ENCODE data around the gene POMGNT2.
A peak's percentile ranks its signal among the peaks of the same experiment; 100 is the strongest.
"Not testable (repeated sequence)": the region's sequence is repeated elsewhere in the genome, so short reads cannot be mapped to it uniquely, and the experiment has no call there.

Gene POMGNT2

DNA sequence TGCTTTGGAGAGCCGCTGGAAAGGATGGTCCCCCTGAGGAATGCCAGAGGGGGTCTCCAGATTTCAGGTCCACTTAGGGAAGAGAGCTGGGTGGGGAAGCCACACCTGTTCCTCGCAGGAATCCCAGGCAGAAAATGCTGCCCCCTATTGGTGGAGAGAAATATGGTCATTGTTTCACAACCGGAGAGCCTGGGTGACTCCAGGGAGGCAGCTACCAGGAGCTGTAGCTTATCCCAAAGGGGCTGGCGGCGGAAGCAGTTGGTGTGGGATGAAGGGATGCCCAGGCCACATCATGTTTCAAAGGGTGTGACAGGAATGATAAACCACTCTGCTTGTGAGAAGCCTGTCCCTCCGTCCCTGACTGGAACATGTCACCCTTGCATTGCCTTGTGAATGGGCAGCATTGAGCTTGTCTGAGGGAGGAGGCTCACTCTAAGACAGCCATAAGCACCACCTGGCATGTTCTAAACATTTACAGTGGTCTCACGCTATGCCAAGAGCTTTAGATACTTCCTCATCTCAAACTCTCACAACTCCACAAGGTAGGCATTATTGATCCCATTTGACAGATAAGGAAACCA, 34.5 kb downstream of the POMGNT2 start:
- Histone ChIP-seq H3K4me3 (replicated peaks; ENCODE audit: insufficient read depth, low read length) (no peak overlapping the region), H3K27ac (replicated peaks) (no peak overlapping the region), H3K27me3 (ENCODE audit: insufficient read depth, poor library complexity, severe bottlenecking) (no peaks in the 10 kb centered on the region)
- TF ChIP-seq POLR2AphosphoS5 (IDR thresholded peaks at IDR 0.05; ENCODE audit: low read depth) (no peak), SPI1 (IDR thresholded peaks at IDR 0.05; ENCODE audit: borderline replicate concordance, low read depth) (no peak)
- TF ChIP-seq, protein P1, sequence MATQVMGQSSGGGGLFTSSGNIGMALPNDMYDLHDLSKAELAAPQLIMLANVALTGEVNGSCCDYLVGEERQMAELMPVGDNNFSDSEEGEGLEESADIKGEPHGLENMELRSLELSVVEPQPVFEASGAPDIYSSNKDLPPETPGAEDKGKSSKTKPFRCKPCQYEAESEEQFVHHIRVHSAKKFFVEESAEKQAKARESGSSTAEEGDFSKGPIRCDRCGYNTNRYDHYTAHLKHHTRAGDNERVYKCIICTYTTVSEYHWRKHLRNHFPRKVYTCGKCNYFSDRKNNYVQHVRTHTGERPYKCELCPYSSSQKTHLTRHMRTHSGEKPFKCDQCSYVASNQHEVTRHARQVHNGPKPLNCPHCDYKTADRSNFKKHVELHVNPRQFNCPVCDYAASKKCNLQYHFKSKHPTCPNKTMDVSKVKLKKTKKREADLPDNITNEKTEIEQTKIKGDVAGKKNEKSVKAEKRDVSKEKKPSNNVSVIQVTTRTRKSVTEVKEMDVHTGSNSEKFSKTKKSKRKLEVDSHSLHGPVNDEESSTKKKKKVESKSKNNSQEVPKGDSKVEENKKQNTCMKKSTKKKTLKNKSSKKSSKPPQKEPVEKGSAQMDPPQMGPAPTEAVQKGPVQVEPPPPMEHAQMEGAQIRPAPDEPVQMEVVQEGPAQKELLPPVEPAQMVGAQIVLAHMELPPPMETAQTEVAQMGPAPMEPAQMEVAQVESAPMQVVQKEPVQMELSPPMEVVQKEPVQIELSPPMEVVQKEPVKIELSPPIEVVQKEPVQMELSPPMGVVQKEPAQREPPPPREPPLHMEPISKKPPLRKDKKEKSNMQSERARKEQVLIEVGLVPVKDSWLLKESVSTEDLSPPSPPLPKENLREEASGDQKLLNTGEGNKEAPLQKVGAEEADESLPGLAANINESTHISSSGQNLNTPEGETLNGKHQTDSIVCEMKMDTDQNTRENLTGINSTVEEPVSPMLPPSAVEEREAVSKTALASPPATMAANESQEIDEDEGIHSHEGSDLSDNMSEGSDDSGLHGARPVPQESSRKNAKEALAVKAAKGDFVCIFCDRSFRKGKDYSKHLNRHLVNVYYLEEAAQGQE (IDR thresholded peaks at IDR 0.05; ENCODE audit: insufficient replicate concordance, low read depth), result no peak
- TF ChIP-seq, protein P2, sequence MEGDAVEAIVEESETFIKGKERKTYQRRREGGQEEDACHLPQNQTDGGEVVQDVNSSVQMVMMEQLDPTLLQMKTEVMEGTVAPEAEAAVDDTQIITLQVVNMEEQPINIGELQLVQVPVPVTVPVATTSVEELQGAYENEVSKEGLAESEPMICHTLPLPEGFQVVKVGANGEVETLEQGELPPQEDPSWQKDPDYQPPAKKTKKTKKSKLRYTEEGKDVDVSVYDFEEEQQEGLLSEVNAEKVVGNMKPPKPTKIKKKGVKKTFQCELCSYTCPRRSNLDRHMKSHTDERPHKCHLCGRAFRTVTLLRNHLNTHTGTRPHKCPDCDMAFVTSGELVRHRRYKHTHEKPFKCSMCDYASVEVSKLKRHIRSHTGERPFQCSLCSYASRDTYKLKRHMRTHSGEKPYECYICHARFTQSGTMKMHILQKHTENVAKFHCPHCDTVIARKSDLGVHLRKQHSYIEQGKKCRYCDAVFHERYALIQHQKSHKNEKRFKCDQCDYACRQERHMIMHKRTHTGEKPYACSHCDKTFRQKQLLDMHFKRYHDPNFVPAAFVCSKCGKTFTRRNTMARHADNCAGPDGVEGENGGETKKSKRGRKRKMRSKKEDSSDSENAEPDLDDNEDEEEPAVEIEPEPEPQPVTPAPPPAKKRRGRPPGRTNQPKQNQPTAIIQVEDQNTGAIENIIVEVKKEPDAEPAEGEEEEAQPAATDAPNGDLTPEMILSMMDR (IDR thresholded peaks at IDR 0.05; ENCODE audit: insufficient read depth, low read length), result peak; percentile 25
- peak in 1 of 2 experiments; percentile 19 for DNase-seq (ENCODE audit: low read depth in 1 of 2, low spot score in 1 of 2)

DNA sequence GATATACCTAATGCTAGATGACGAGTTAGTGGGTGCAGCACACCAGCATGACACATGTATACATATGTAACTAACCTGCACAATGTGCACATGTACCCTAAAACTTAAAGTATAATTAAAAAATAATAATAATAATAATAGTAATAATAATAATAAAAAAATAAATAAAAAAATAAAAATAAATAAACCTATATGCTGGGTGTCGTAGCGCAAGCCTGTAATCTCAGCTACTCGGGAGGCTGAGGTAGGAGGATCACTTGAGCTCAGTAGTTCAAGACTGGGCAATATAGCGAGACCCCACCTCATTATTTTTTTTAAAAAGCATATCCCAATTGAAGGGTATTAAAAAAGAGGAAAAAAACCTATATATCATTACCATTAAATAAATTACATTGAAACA, 35.2 kb downstream of the POMGNT2 start:
- not testable (repeated sequence) for H3K27ac ChIP-seq (replicated peaks); H3K4me3 ChIP-seq (replicated peaks; ENCODE audit: insufficient read depth, low read length); H3K27me3 ChIP-seq (ENCODE audit: insufficient read depth, poor library complexity, severe bottlenecking); DNase-seq (ENCODE audit: low read depth in 1 of 2, low spot score in 1 of 2)

DNA sequence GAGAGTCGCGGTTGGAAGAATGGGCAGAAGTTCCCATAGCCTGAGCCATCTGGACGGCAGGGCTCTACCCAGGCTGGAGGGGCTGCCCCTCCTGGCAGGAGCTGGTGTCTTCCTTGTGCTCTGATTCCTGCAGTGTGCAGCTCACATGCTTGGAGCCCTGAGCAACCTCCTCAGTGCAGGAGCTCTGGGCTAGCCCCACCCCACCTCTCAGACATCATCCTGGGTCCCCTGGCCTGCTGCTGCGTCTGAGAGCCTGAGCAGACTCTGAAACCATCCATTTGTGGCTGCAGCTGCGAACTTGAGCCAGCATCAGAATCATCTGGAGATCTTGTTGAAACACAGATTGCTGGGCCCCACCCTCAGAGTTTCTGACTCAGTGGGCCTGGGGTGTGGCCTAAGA, 42.8 kb downstream of the POMGNT2 start:
- TF ChIP-seq GABPA (IDR thresholded peaks at IDR 0.05; ENCODE audit: low read depth), result no peak
- TF ChIP-seq POLR2AphosphoS5 (IDR thresholded peaks at IDR 0.05; ENCODE audit: low read depth), result no peak
- TF ChIP-seq SPI1 (IDR thresholded peaks at IDR 0.05; ENCODE audit: borderline replicate concordance, low read depth), result no peak
- TF ChIP-seq, protein P2 (IDR thresholded peaks at IDR 0.05; ENCODE audit: insufficient read depth, low read length), result no peak
- TF ChIP-seq, protein P1 (IDR thresholded peaks at IDR 0.05; ENCODE audit: insufficient replicate concordance, low read depth), result no peak
- no peak overlapping the region for H3K27ac ChIP-seq (replicated peaks)
- DNase-seq (ENCODE audit: low read depth in 1 of 2, low spot score in 1 of 2), result no peak
- no peak overlapping the region for H3K4me3 ChIP-seq (replicated peaks; ENCODE audit: insufficient read depth, low read length)
- no peaks in the 10 kb centered on the region for H3K27me3 ChIP-seq (ENCODE audit: insufficient read depth, poor library complexity, severe bottlenecking)

DNA sequence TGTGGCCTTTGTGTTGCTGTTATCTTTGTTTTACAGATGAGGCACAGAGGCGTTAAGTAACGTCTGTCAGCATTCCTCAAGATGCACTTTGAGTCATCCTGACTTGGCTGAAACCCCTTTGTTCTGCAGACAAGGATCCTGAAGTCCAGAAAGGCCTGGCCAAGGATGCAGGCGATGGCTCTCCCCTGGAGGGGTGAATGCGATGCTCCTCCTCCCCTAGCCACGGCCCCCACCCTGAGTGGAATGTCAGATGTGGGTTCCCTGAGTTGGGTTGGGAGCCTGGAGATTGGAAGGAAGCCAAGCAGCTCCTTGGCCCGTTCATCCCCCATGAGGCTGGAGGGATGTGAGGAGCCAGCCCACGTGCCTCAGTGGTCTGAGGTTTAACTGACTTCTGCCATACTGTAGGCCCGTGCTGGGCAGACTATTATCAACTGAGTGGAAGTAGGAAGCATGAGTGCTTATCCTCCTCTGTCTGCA, 43.3 kb downstream of the POMGNT2 start:
- no peak overlapping the region for H3K4me3 ChIP-seq (replicated peaks; ENCODE audit: insufficient read depth, low read length)
- DNase-seq (ENCODE audit: low read depth in 1 of 2, low spot score in 1 of 2), result no peak
- no peaks in the 10 kb centered on the region for H3K27me3 ChIP-seq (ENCODE audit: insufficient read depth, poor library complexity, severe bottlenecking)
- no peak overlapping the region for H3K27ac ChIP-seq (replicated peaks)
- TF ChIP-seq, protein P1 (IDR thresholded peaks at IDR 0.05; ENCODE audit: insufficient replicate concordance, low read depth), result no peak
- no peak for TF ChIP-seq SPI1 (IDR thresholded peaks at IDR 0.05; ENCODE audit: borderline replicate concordance, low read depth)
- TF ChIP-seq POLR2AphosphoS5 (IDR thresholded peaks at IDR 0.05; ENCODE audit: low read depth), result no peak
- no peak for TF ChIP-seq GABPA (IDR thresholded peaks at IDR 0.05; ENCODE audit: low read depth)
- TF ChIP-seq, protein P2 (IDR thresholded peaks at IDR 0.05; ENCODE audit: insufficient read depth, low read length), result no peak
